Measurements from ENCODE around the gene SLC17A1.

SLC17A1 gene

DNA sequence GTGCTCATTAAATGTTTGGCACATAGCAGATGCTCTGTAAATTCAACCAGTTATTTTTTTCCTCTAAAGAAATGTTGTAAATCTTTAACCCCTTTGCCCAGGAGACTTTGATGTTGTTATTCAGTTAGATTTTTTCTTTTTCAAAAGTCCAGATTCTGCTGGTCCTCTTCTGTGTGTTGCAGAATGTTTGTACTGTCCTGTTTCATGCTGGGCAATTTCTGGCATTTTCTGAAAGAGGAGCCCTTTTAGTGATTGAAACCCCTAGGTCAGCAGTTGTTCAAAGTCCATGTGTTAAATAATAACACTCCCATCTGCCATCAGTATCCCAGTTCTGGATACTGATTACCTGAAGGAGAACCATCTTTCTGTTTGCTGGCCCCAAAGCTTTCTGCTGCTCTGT, 1.3 kb upstream of the SLC17A1 start:
- in situ Hi-C loops (cut with MboI; ENCODE audit: low sequenced_read_pairs): no loop called here

DNA sequence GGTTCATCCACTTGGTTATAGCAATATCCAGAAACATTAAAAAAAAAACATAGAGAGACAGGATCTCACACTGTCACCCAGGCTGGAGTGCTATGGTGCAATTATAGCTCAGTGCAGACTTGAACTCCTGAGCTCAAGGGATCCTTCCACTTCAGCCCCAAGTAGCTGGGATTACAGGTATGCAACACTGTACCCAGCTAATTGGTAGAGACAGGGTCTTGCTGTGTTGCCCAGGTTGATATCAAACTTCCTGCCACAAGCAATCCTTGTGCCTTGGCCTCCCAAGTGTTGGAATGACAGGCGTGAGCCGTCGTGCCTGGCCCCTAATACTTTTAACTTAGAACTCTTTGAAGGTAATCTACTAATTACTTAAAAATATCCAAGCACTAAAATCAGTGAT, 818 bp upstream of the SLC17A1 start:
- in situ Hi-C loops (cut with MboI; ENCODE audit: low sequenced_read_pairs): no loop called here

- in situ Hi-C loops (cut with MboI; ENCODE audit: low sequenced_read_pairs): no loop called here
These were observed 433 bp upstream of the SLC17A1 start for GRCh38 chr6:25832307-25832662.

- in situ Hi-C loops (cut with MboI; ENCODE audit: low sequenced_read_pairs): no loop called here
These were observed 1.4 kb downstream of the SLC17A1 start for GRCh38 chr6:25830458-25830857.

- in situ Hi-C loops (cut with MboI; ENCODE audit: low sequenced_read_pairs): no loop called here
These were observed 2.5 kb downstream of the SLC17A1 start for GRCh38 chr6:25829375-25829774.

- in situ Hi-C loops (cut with MboI; ENCODE audit: low sequenced_read_pairs): no loop called here
These were observed 10.5 kb downstream of the SLC17A1 start for GRCh38 chr6:25821341-25821740.

- in situ Hi-C loops (cut with MboI; ENCODE audit: low sequenced_read_pairs): no loop called here
These were observed 15.6 kb downstream of the SLC17A1 start for GRCh38 chr6:25816252-25816651.

- in situ Hi-C loops (cut with MboI; ENCODE audit: low sequenced_read_pairs): no loop called here
These were observed 16.7 kb downstream of the SLC17A1 start for GRCh38 chr6:25815194-25815593.

- in situ Hi-C loops (cut with MboI; ENCODE audit: low sequenced_read_pairs): no loop called here
These were observed 27.0 kb downstream of the SLC17A1 start for GRCh38 chr6:25804804-25805203.

GRCh38 chr6:25801436-25801835, 30.4 kb downstream of the SLC17A1 start:
- in situ Hi-C loops (cut with MboI; ENCODE audit: low sequenced_read_pairs): no loop called here

DNA sequence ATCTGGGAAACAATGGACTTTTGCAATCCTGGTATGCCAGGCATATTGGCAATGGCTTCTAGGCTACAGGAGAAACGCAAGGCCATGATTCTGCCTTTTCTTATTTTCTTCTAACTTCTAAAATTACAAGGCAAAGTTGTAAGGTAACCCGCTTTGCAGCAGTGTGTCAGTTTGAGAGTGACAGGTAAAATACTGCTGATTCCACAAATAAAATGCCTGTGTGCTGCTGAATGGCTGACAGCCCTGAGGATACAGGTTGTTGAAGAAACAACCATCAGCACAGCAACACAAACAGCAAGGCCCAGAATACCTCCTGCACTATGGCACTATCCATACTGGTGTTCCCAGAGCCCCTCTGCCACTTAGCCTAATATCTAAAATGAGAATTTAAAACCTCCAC, 37.1 kb downstream of the SLC17A1 start:
- in situ Hi-C loops (cut with MboI; ENCODE audit: low sequenced_read_pairs): no loop called here

DNA sequence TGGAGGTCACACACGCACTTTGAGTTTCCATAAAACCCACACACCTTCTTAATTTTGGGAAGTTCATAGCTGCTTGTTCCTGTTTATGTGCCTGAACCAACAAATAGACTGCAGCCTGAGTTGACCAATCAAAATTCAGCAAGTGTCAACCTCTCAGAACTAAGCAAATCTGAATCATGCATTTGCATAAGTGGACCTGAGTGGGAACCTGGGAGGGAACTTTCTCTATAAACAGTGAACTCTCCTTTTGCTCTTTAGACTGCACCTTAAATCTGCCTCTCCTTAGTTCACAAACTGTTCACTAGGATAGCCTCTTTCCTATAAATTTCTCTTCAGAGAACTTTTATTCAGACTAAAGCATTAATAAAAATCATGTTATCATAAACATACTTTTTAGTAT, 37.9 kb downstream of the SLC17A1 start:
- in situ Hi-C loops (cut with MboI; ENCODE audit: low sequenced_read_pairs): no loop called here

DNA sequence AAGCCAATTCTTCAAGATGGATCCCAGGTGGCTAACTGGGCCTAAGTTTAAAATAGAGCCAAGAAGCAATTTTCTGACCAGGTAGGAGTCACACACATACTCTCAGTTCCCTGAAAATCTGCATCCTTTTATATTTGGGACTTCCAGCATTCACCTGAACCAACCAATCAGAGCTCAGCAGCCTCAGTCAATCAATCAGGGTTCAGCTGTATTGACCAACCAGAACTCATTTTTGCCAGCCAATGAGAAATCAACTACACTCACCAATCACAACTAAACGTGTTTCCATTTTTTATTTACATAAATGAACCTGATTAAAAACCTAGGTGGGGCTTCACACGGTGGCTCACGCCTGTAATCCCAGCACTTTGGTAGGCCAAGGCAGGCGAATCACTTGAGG, 39.8 kb downstream of the SLC17A1 start:
- in situ Hi-C loops (cut with MboI; ENCODE audit: low sequenced_read_pairs): no loop called here

DNA sequence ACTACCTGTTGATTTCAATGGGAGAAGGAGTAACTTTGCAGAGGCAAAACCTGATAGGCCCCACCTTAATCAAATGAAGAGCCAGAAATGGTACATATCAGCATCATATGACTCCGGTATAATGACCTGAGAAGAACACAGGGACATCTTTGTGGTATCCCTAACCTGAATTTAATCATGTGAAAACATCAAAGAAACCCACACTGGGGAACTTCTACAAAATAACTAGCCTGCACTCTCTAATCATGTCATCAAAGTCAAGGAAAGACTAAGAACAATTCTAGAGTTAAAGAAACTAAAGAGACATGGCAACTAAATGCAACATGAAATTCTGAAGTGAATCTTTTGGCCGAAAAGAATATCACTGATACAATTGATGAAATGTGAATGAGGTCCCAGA, 42.4 kb downstream of the SLC17A1 start:
- in situ Hi-C loops (cut with MboI; ENCODE audit: low sequenced_read_pairs): no loop called here

GRCh38 chr6:25788305-25788922, 43.4 kb downstream of the SLC17A1 start:
- in situ Hi-C loops (cut with MboI; ENCODE audit: low sequenced_read_pairs): no loop called here

- in situ Hi-C loops (cut with MboI; ENCODE audit: low sequenced_read_pairs): no loop called here
These were observed 44.4 kb downstream of the SLC17A1 start for GRCh38 chr6:25787428-25787827.

GRCh38 chr6:25781134-25781533, 50.7 kb downstream of the SLC17A1 start:
- in situ Hi-C loops (cut with MboI; ENCODE audit: low sequenced_read_pairs): no loop called here

- in situ Hi-C loops (cut with MboI; ENCODE audit: low sequenced_read_pairs): no loop called here
These were observed 53.8 kb downstream of the SLC17A1 start for GRCh38 chr6:25777856-25778649.

- in situ Hi-C loops (cut with MboI; ENCODE audit: low sequenced_read_pairs): no loop called here
These were observed 54.8 kb downstream of the SLC17A1 start for GRCh38 chr6:25777031-25777430.

DNA sequence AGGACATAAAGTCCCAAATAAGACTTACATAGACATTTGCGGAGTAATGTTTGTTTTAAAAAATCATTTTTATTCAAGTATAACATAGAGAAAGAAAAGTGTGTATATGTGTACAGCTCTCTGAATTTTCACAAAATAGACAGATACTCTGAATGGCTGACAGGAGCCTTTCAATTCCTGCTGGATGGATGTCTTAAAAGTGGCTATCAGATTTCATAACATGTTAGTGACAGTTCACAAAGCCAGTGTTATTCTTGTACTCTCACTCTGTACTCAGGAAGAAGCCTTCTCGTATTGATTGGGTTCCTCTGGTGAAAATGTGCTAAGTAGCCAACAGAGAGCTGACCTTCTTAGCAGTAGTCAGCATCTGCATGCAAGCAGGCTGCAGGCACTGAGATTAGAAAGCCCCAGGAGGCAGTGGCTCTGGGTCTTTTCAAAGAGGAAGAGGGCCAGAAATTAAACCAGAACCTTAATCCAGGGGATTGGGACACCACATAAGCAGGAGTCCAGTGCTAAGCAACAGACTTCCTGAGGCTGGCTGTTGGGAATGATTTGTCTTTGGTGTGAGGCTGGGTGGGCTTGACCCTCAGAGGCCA, 57.6 kb downstream of the SLC17A1 start:
- in situ Hi-C loops (cut with MboI; ENCODE audit: low sequenced_read_pairs): no loop called here

DNA sequence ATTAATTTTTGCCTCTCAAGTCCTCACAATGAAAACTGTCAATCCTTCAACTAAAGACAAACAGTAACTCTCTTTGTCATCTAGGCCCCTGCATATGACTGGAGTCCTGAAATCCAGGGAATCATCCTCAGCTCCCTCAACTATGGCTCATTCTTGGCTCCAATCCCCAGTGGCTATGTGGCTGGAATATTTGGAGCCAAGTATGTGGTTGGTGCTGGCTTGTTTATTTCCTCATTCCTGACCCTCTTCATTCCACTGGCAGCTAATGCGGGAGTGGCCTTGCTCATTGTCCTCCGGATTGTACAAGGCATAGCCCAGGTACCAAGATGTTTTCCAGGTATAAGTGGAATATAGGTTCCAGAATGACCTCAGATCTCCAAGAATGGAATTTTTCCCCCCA, 61.9 kb downstream of the SLC17A1 start:
- in situ Hi-C loops (cut with MboI; ENCODE audit: low sequenced_read_pairs): no loop called here

GRCh38 chr6:25768566-25768965, 63.3 kb downstream of the SLC17A1 start:
- in situ Hi-C loops (cut with MboI; ENCODE audit: low sequenced_read_pairs): no loop called here

Measured in HL-60/S4 treated with retinoic acid at 250 ng/mL for 4 days and 3 days (cell line).